HEK293 (cell line): ENCODE measurements around the gene SBF2.

ENCODE experiments used
- REPIN1 ChIP-seq: fragments of 450-650 bp; formaldehyde crosslinking; IDR thresholded peaks from 2 replicates; pipeline ENCODE4 v1.5.1; 2017; ENCODE audit warnings: missing biosample characterization, missing genetic modification characterization, low read depth
- ZBTB7A ChIP-seq: fragments of 450-650 bp; formaldehyde crosslinking; IDR thresholded peaks from 2 replicates; pipeline ENCODE4 v1.5.1; 2016; ENCODE audit warnings: low read depth, missing biosample characterization, missing genetic modification characterization

DNA sequence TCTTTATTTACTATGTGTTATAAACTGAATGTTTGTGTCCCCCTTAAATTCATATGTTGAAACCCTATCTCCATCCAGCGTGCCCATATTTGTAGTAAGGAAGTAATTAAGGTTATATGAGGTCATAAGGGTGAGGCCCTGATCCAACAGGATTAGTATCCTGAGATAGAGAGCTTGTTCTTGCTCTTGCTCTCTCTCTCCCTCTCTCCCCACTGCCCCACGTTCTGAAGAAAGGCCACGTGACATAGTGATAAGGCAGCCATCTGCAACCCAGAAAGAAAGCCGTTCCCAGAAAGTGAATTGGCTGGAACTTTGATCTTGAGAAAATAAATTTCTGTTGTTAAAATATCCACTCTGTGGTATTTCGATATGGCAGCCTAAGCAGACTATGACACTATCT is 417.7 kb downstream of the SBF2 start:
- no peak for TF ChIP-seq REPIN1 (tag by site-specific recombination)
- TF ChIP-seq ZBTB7A (tag by site-specific recombination) = no peak
